ENCODE results near the gene ADAMTS13.

ADAMTS13 gene

DNA sequence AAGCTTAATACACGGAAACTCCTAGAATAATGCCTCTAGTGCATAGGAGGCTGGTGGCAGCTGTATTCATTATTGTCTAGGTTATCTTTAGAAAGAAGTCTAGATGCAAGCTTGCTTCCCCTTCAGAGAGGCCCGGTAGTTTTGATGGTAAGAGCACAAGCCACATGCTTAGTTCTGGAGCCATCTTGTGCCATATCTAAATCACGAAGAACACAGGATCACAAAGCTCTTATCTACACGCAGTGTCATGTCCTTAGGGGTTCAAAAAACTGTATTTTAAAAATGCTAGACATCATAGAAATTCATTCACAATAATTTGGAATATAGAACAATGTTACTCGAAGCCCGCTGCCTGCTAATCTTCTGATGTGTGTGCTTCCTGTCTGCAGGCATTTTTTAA is 43.8 kb downstream of the ADAMTS13 start:
- peaks cover 11% of the 10 kb centered on the region for H3K36me3 ChIP-seq (ENCODE audit: insufficient read depth, low read length)
- peaks cover 1% of the 10 kb centered on the region; the same call in 1 of the 2 replicates for H3K4me1 ChIP-seq (ENCODE audit: insufficient read depth, low read length)
- no peak overlapping the region for H3K27ac ChIP-seq (ENCODE audit: low read depth, low read length)
- 97% methylated on average over 6 of the region's 6 CpGs for WGBS
- H3K4me3 ChIP-seq (ENCODE audit: low read length): no peak overlapping the region
- H3K27me3 ChIP-seq (ENCODE audit: insufficient read depth, low read length): no peaks in the 10 kb centered on the region
- H3K9ac ChIP-seq (ENCODE audit: low read depth, low read length): no peak overlapping the region
- H3K9me3 ChIP-seq (ENCODE audit: insufficient read depth, low read depth, low read length): no peaks in the 10 kb centered on the region

DNA sequence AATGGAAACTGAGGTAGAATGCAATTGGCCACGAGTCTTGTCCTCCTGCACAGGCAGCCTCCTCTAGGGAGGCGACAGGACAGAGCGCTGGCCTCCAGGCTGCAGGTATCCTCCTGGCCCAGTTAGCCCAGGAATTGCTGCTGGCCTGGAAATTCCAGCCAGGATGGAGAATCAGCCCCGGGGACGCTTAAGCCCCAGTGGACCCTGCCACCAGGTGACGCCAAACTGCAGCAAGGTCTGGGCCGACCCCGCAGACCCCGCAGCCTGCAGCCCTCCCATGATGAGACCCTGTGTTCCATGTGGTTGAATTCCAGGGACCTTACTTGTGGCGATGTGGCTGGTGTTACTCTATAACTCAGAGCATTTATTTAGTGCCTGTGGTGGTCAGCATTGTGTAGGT is 44.9 kb downstream of the ADAMTS13 start:
- Histone ChIP-seq H3K9me3 (ENCODE audit: insufficient read depth, low read depth, low read length) (no peaks in the 10 kb centered on the region), H3K27ac (ENCODE audit: low read depth, low read length) (no peak overlapping the region), H3K27me3 (ENCODE audit: insufficient read depth, low read length) (no peaks in the 10 kb centered on the region), H3K36me3 (ENCODE audit: insufficient read depth, low read length) (peaks cover 17% of the 10 kb centered on the region), H3K4me1 (ENCODE audit: insufficient read depth, low read length) (no peaks in the 10 kb centered on the region), H3K4me3 (ENCODE audit: low read length) (no peak overlapping the region), H3K9ac (ENCODE audit: low read depth, low read length) (no peak overlapping the region)
- 90% methylated on average over 10 of the region's 10 CpGs for WGBS

DNA sequence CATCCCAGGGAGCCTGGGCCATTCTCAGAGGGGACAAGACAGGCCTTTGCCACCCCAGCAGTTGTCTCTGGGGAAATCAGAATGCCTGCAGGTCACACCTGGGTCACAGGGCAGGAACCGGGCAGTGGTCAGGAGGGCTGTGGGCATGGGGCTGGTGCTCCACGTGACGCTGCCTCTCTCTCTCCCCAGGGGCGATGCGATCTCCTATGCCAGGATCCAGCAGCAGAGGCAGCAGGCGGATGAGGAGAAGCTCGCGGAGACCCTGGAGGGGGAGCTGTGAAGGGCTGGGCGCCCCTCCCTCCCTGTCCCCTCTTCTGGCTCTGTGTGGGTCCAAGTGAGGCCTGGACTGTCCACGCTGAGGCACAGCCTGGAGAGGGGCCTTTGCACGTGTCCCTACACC is 46.2 kb downstream of the ADAMTS13 start:
- no peak overlapping the region for H3K4me3 ChIP-seq (ENCODE audit: low read length)
- H3K27me3 ChIP-seq (ENCODE audit: insufficient read depth, low read length): no peaks in the 10 kb centered on the region
- H3K9me3 ChIP-seq (ENCODE audit: insufficient read depth, low read depth, low read length): no peaks in the 10 kb centered on the region
- 91% methylated on average over 11 of the region's 11 CpGs for WGBS
- H3K36me3 ChIP-seq (ENCODE audit: insufficient read depth, low read length): peaks cover 26% of the 10 kb centered on the region
- no peak overlapping the region for H3K27ac ChIP-seq (ENCODE audit: low read depth, low read length)
- no peak overlapping the region for H3K9ac ChIP-seq (ENCODE audit: low read depth, low read length)
- H3K4me1 ChIP-seq (ENCODE audit: insufficient read depth, low read length): no peaks in the 10 kb centered on the region

DNA sequence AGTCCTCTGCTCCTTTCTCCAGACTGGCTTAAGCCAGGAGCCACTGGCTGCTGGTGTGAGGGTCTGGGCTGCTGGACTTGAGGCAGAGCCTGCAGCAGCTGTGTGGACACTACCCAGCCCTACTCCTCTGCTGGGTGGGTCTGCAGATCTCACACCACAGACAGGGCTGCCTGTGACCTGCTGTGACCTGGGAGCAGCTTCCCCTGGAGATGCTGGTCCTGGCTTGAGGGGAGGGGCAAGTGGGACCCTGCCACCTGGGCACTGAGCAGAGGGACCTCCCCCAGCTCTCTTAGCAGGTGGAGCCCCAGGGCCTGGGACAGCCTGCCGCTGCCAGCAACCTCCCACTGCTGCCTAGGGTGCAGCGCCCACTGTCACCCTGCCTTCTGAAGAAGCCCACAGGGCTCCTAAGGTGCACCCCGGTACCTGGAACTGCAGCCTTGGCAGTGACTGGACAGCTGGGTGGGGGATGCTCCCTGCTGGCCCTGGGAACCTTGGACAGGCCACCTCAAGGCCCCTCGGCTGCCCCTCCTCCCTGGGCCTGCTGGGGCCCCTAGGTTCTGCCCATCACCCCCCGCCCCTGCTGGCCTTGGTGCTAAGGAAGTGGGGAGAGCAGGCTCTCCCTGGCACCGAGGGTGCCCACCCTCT is 46.7 kb downstream of the ADAMTS13 start:
- 90% methylated on average over 6 of the region's 6 CpGs for WGBS
- Histone ChIP-seq H3K36me3 (ENCODE audit: insufficient read depth, low read length) (peaks cover 31% of the 10 kb centered on the region), H3K9ac (ENCODE audit: low read depth, low read length) (no peak overlapping the region), H3K27ac (ENCODE audit: low read depth, low read length) (no peak overlapping the region), H3K9me3 (ENCODE audit: insufficient read depth, low read depth, low read length) (no peaks in the 10 kb centered on the region), H3K27me3 (ENCODE audit: insufficient read depth, low read length) (no peaks in the 10 kb centered on the region), H3K4me3 (ENCODE audit: low read length) (no peak overlapping the region), H3K4me1 (ENCODE audit: insufficient read depth, low read length) (no peaks in the 10 kb centered on the region)

DNA sequence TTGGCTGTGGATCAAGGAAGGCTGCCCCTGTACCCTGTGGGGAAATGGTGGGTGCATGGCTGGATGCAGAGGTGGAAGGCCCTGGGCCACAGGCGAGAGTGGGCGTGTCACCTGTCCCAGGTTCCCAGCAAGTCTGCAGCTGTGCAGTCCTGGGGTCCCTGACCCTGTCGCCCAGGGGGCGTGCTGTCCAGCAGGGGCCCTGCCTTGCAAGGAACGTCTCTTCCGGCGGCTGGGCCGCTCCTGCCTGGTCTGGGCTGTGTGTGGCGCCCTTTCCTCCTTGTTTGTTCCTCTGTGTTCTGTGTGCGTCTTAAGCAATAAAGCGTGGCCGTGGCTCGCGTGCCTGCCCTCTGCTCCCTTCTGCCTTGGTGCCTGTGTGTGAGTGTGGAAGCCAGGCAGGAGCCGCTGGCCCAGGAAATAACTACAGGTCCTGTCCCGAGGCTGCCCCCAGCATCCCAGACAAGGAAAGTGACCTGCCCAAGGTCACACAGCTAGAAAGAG is 48.3 kb downstream of the ADAMTS13 start:
- 84% methylated on average over 16 of the region's 16 CpGs for WGBS
- H3K9ac ChIP-seq (ENCODE audit: low read depth, low read length): no peak overlapping the region
- H3K27ac ChIP-seq (ENCODE audit: low read depth, low read length): no peak overlapping the region
- H3K4me1 ChIP-seq (ENCODE audit: insufficient read depth, low read length): no peaks in the 10 kb centered on the region
- no peak overlapping the region for H3K4me3 ChIP-seq (ENCODE audit: low read length)
- H3K36me3 ChIP-seq (ENCODE audit: insufficient read depth, low read length): peaks cover 38% of the 10 kb centered on the region
- no peaks in the 10 kb centered on the region for H3K9me3 ChIP-seq (ENCODE audit: insufficient read depth, low read depth, low read length)
- H3K27me3 ChIP-seq (ENCODE audit: insufficient read depth, low read length): no peaks in the 10 kb centered on the region

DNA sequence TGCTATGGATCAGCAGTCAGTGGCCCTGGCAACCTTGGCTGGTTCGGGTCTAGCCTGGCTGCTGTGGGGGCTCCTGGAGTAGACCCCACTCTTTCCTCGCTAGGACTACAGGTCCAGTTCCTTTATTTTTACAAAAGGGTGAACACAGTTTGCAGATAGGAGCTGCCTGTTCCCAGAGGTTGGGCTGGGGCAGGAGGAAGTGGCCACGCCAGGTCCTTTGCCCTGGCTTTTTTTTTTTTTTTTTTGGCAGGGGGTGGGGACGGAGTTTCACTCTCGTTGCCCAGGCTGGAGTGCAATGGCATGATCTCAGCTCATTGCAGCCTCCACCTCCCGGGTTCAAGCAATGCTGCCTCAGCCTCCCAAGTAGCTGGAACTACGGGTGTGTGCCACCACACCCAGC is 48.8 kb downstream of the ADAMTS13 start:
- WGBS: 94% methylated on average over 7 of the region's 7 CpGs
- H3K4me1 ChIP-seq (ENCODE audit: insufficient read depth, low read length): no peaks in the 10 kb centered on the region
- H3K4me3 ChIP-seq (ENCODE audit: low read length): no peak overlapping the region
- no peak overlapping the region for H3K9ac ChIP-seq (ENCODE audit: low read depth, low read length)
- H3K9me3 ChIP-seq (ENCODE audit: insufficient read depth, low read depth, low read length): no peaks in the 10 kb centered on the region
- no peaks in the 10 kb centered on the region for H3K27me3 ChIP-seq (ENCODE audit: insufficient read depth, low read length)
- no peak overlapping the region for H3K27ac ChIP-seq (ENCODE audit: low read depth, low read length)
- peaks cover 38% of the 10 kb centered on the region for H3K36me3 ChIP-seq (ENCODE audit: insufficient read depth, low read length)

DNA sequence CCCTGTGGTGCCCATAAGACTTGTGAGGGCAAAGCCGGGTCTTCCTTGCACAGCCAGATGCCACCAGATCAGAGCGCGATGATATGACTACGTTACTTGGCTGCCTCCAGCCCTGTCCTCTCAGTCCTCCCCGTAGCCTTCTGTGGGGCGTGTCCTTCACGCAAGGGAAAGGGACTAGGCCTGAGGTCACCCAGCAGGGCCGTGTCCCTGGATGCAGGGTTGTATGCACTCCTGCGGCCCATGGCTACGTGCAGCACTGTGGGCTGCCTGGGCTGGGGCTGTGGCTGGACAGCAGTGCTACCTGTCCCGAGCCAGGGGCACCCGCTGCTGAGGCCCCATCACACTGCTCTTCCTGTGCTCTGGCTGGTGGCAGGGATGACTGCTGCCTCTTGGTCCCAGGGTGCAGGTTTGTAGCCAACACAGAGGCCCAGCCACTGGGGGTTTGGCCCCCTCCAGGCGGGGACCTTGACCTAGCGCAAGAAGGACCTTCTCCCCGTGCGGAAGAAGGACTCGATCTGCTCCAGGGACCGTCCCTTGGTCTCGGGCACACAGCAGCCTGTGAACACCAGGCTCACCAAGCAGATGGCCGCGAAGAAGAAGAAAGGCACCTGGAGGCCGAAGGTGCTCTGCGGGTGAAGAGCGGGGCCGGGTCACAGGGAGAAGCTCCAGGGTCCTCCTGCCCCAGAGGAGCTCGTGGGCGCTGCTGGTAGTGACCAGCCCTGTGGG is 49.5 kb downstream of the ADAMTS13 start:
- Histone ChIP-seq H3K36me3 (ENCODE audit: insufficient read depth, low read length) (peaks cover 37% of the 10 kb centered on the region), H3K9ac (ENCODE audit: low read depth, low read length) (no peak overlapping the region), H3K9me3 (ENCODE audit: insufficient read depth, low read depth, low read length) (no peaks in the 10 kb centered on the region), H3K4me1 (ENCODE audit: insufficient read depth, low read length) (no peaks in the 10 kb centered on the region), H3K27me3 (ENCODE audit: insufficient read depth, low read length) (no peaks in the 10 kb centered on the region), H3K27ac (ENCODE audit: low read depth, low read length) (no peak overlapping the region), H3K4me3 (ENCODE audit: low read length) (no peak overlapping the region)
- 92% methylated on average over 27 of the region's 27 CpGs for WGBS

DNA sequence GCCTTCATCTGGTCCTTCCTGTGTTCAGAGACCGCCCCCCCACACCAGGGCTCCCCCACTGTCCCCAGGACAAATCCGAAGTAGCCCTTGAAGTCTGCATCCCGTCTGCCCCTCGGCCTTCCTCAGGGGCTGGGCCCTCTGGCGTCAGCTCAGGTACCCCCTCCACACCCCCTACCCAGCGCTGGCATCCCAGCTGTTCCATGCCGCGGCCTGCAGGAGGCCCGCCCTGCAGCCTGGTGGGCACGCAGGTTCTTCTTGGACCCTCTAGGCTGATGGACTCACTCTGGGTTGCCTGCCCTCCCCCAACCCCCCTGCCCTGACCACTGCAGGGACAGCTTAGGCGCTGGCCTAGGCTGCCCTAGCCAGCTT is 50.1 kb downstream of the ADAMTS13 start:
- no peaks in the 10 kb centered on the region for H3K27me3 ChIP-seq (ENCODE audit: insufficient read depth, low read length)
- no peak overlapping the region for H3K4me3 ChIP-seq (ENCODE audit: low read length)
- no peaks in the 10 kb centered on the region for H3K9me3 ChIP-seq (ENCODE audit: insufficient read depth, low read depth, low read length)
- no peak overlapping the region for H3K27ac ChIP-seq (ENCODE audit: low read depth, low read length)
- H3K9ac ChIP-seq (ENCODE audit: low read depth, low read length): no peak overlapping the region
- no peaks in the 10 kb centered on the region for H3K4me1 ChIP-seq (ENCODE audit: insufficient read depth, low read length)
- 92% methylated on average over 11 of the region's 11 CpGs for WGBS
- peaks cover 40% of the 10 kb centered on the region for H3K36me3 ChIP-seq (ENCODE audit: insufficient read depth, low read length)

DNA sequence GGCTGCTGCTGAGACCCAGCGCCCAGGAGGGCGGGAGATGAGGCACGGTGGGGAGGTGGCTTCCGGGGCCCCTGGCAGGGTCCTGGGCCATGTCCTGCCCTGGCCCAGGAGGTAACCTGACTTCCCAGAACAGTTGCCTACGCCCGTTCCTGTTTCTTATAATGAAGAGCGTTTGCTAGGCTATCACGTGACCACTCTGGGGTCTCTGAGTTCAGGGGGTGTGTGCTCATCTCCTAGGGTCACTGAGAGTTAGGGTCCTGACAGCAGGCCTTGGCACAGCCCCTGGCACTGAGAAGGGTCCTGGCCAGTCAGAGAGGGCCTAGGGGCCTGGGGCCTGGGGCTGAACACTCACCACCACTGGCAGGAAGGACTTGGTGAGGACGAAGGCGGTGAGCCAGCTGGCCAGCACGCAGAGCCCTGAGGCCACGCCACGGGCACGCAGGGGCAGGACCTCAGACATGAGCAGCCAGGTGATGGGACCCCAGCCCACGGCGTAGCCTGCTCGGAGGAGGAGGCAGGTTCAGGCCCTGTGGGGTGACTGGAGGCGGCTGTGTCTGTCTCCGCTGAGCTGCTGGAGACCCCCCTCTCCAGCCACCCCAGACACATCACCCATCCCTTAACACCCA is 50.7 kb downstream of the ADAMTS13 start:
- Histone ChIP-seq H3K27me3 (ENCODE audit: insufficient read depth, low read length) (no peaks in the 10 kb centered on the region), H3K9ac (ENCODE audit: low read depth, low read length) (no peak overlapping the region)

DNA sequence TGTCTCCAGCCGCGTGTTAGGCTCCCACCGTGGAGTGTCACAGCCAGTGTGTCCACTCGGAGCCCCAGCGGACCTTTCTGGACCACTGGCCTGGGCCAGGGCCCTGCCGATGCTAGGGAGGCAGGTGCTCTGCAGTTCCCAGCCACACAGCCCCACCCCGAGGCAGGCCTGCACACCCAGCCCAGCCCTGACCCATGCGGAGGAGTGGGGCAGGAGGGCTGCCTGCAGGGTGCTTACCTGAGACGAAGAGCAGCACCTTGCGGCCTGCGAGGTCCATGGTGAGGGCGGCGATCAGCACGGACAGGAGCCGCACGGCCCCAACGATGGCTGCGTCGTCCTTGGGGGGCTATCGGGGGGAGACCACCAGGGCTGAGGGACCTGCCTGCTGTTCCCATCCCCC is 51.6 kb downstream of the ADAMTS13 start:
- WGBS: 95% methylated on average over 20 of the region's 20 CpGs
- H3K36me3 ChIP-seq (ENCODE audit: insufficient read depth, low read length): peaks cover 40% of the 10 kb centered on the region
- no peak overlapping the region for H3K9ac ChIP-seq (ENCODE audit: low read depth, low read length)

More for the DNA sequence above, 50.7 kb downstream of the ADAMTS13 start:
- H3K9me3 ChIP-seq (ENCODE audit: insufficient read depth, low read depth, low read length): no peaks in the 10 kb centered on the region
- peaks cover 40% of the 10 kb centered on the region for H3K36me3 ChIP-seq (ENCODE audit: insufficient read depth, low read length)
- H3K4me3 ChIP-seq (ENCODE audit: low read length): no peak overlapping the region
- no peak overlapping the region for H3K27ac ChIP-seq (ENCODE audit: low read depth, low read length)
- 0 out of 2 replicates have a peak, but pooled peaks cover under 1% of the 10 kb centered on the region for H3K4me1 ChIP-seq (ENCODE audit: insufficient read depth, low read length)
- 96% methylated on average over 19 of the region's 19 CpGs for WGBS

DNA sequence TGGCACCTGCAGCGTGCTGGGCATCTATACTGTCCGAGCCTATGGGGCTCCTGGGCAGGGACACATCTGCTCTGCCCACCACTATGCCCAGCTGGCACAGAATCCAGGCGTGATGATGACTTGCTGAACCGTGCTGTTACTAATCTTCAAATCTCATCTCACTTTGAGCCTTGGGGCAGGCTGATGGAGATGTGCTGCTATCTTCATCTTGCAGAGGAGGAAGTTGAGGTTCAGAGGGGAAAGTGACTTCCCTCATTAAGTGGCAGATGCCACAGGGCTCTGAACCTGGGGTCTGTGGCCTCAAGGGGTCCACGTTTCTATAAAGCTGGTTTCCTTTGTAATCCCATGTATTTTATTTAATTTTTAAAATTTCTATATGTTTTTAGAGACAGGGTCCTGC is 52.0 kb downstream of the ADAMTS13 start:
- Histone ChIP-seq H3K27me3 (ENCODE audit: insufficient read depth, low read length) (no peaks in the 10 kb centered on the region), H3K4me3 (ENCODE audit: low read length) (no peak overlapping the region), H3K9me3 (ENCODE audit: insufficient read depth, low read depth, low read length) (no peaks in the 10 kb centered on the region), H3K4me1 (ENCODE audit: insufficient read depth, low read length) (0 out of 2 replicates have a peak, but pooled peaks cover 3% of the 10 kb centered on the region), H3K9ac (ENCODE audit: low read depth, low read length) (no peak overlapping the region), H3K27ac (ENCODE audit: low read depth, low read length) (no peak overlapping the region), H3K36me3 (ENCODE audit: insufficient read depth, low read length) (peaks cover 40% of the 10 kb centered on the region)
- WGBS: 94% methylated on average over 4 of the region's 5 CpGs

More for the DNA sequence above, 51.6 kb downstream of the ADAMTS13 start:
- no peaks in the 10 kb centered on the region for H3K27me3 ChIP-seq (ENCODE audit: insufficient read depth, low read length)
- 0 out of 2 replicates have a peak, but pooled peaks cover 3% of the 10 kb centered on the region for H3K4me1 ChIP-seq (ENCODE audit: insufficient read depth, low read length)
- no peak overlapping the region for H3K27ac ChIP-seq (ENCODE audit: low read depth, low read length)
- H3K4me3 ChIP-seq (ENCODE audit: low read length): no peak overlapping the region
- no peaks in the 10 kb centered on the region for H3K9me3 ChIP-seq (ENCODE audit: insufficient read depth, low read depth, low read length)

Data from HUES64 (cell line).